ENCODE data around the gene ERVK3-1.
A peak's percentile ranks its signal among the peaks of the same experiment; 100 is the strongest.
"Not testable (repeated sequence)": the region's sequence is repeated elsewhere in the genome, so short reads cannot be mapped to it uniquely, and the experiment has no call there.

The ERVK3-1 gene

DNA sequence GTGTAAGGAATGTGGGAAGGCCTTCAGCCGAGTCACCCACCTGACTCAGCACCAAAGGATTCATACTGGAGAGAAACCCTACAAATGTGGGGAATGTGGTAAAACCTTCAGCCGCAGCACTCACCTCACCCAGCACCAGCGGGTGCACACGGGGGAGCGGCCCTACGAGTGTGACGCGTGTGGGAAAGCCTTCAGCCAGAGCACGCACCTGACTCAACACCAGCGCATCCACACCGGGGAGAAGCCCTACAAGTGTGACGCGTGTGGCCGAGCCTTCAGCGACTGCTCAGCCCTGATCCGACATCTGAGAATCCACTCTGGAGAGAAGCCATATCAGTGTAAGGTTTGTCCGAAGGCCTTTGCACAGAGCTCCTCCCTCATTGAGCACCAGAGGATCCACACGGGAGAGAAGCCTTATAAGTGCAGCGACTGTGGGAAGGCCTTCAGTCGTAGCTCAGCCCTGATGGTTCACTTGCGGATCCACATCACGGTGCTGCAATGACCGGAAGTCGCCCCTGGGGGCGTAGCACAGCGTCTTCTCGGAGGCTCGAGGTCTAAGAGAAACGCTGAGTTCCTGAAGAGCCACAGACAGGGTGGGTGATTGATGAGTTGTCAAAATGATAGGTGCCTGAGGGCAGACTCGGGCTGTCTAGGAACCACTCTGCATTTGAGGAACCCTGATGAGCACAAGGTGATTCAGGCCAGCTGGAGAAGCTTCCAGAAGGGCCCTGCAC, 33.8 kb downstream of the ERVK3-1 start:
- TF ChIP-seq, protein P1, sequence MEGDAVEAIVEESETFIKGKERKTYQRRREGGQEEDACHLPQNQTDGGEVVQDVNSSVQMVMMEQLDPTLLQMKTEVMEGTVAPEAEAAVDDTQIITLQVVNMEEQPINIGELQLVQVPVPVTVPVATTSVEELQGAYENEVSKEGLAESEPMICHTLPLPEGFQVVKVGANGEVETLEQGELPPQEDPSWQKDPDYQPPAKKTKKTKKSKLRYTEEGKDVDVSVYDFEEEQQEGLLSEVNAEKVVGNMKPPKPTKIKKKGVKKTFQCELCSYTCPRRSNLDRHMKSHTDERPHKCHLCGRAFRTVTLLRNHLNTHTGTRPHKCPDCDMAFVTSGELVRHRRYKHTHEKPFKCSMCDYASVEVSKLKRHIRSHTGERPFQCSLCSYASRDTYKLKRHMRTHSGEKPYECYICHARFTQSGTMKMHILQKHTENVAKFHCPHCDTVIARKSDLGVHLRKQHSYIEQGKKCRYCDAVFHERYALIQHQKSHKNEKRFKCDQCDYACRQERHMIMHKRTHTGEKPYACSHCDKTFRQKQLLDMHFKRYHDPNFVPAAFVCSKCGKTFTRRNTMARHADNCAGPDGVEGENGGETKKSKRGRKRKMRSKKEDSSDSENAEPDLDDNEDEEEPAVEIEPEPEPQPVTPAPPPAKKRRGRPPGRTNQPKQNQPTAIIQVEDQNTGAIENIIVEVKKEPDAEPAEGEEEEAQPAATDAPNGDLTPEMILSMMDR (IDR thresholded peaks at IDR 0.05; ENCODE audit: low read length, missing control alignments) = no peak
- no peak overlapping the region for H3K4me3 ChIP-seq (replicated peaks; ENCODE audit: low read depth, low read length)
- DNase-seq (ENCODE audit: low read depth) = no peak

DNA sequence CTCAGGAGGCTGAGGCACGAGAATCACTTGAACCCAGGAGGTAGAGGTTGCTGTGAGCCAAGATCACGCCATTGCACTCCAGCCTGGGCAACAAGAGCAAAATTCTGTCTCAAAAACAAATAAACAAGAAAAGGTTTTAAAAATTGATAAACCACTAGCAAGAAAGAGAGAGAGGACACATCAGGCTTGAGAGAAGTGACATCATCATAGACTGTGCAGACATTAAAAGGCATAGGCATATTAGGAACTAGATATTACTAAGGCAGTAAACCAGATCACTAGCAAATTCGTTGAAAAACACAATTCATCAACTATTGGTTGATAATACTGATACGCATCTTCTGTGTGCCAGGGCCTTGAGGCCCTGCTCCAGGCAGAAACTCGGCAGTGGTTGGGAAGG, 40.4 kb downstream of the ERVK3-1 start:
- H3K4me3 ChIP-seq (replicated peaks; ENCODE audit: low read depth, low read length) = no peak overlapping the region
- no peak for DNase-seq (ENCODE audit: low read depth)
- TF ChIP-seq, protein P1 (IDR thresholded peaks at IDR 0.05; ENCODE audit: low read length, missing control alignments) = no peak

- peak; percentile 57 for DNase-seq (ENCODE audit: low read depth)
- TF ChIP-seq, protein P1 (IDR thresholded peaks at IDR 0.05; ENCODE audit: low read length, missing control alignments) = no peak
- peak overlapping the region; percentile 77 for H3K4me3 ChIP-seq (replicated peaks; ENCODE audit: low read depth, low read length)
Measured at GRCh38 chr19:58346961-58347929, 42.1 kb downstream of the ERVK3-1 start.

DNA sequence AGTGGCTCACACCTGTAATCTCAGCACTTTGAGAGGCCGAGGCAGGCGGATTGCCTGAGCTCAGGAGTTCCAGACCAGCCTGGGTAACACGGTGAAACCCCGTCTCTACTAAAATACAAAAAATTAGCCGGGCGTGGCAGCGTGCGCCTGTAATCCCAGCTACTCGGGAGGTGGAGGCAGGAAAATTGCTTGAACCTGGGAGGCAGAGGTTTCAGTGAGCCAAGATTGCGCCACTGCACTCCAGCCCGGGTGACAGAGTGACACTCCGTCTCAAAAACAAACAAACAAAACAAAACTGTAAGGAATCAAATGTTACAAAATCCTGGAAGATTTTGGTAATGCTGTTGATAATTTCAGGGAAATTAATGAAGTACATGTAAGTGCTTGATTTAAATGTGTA, 42.9 kb downstream of the ERVK3-1 start:
- not testable (repeated sequence) for DNase-seq (ENCODE audit: low read depth)
- H3K4me3 ChIP-seq (replicated peaks; ENCODE audit: low read depth, low read length) = peak overlapping the region; percentile 77

DNA sequence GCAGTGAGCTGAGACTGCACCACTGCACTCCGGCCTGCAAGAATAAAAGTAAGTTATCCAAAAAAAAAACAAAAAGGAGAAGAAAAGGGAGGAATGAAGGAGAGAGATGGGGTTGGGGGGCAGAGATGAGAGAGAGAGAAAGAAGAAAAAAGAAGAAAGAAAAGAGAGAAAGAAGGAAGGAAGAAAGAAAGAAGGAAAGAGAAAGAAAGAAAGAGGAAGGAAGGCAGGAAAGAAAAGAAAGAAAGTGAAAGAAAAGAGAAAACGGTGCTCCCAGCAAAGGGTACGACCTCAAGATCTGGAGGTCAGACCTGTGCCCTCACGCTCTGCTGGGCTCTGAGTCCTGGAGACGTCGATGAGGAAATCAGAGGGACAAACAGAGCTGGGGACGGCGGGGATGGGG, 44.4 kb downstream of the ERVK3-1 start:
- no peak for DNase-seq (ENCODE audit: low read depth)
- H3K4me3 ChIP-seq (replicated peaks; ENCODE audit: low read depth, low read length) = no peak overlapping the region
- TF ChIP-seq, protein P1 (IDR thresholded peaks at IDR 0.05; ENCODE audit: low read length, missing control alignments) = no peak

DNA sequence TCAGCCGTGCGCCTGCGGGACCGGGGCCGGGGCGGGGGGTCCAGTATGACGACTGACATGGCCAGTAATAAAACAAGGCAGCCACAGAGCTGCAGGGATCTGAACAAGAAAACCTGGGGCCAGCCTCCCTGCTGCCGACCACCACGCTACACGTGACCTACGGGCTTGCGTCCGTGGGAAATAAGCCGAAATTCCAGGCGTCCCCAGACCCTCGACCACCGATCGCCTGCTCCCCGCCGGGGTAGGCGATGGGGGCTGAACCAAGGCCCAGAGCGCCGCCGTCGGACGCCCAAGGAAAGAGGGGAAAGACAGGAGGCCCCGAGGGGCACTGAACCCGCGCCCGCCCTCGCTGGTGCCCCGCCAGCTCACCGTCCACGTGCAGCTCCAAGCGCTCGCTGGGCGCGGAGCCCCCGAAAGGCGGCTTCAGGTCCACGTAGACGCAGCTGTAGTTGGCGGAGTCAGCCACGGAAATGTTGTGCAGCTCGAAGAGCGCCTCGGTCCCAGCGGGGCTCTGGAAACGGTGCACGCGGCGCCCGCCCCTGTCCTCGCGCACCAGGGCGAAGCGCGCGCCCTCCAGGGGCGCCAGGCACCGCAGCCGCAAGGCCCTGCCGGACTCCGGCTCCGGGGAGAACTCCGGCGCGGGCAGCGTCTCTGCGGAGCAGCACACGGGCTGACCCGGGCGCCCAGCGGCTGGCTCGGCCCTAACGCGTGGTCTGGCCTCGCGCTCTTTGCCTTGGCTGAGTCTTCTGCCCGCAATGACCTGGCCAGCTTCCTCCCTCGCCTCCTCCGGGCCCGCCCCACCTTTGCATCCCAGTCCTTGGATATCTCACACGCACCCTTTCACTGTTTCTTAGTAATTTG, 45.1 kb downstream of the ERVK3-1 start:
- no peak for DNase-seq (ENCODE audit: low read depth)
- TF ChIP-seq, protein P1 (IDR thresholded peaks at IDR 0.05; ENCODE audit: low read length, missing control alignments) = no peak
- no peak overlapping the region for H3K4me3 ChIP-seq (replicated peaks; ENCODE audit: low read depth, low read length)
